ENCODE measurements around the gene DDX5.
"Not testable (repeated sequence)": the region's sequence is repeated elsewhere in the genome, so short reads cannot be mapped to it uniquely, and the experiment has no call there.

Gene DDX5

GRCh38 chr17:64506576-64507412 is 705 bp upstream of the DDX5 start, which contains the start of gene CEP95:
Gene CEP95, plus strand, starts transcription at chr17:64506977. Its CDS starts 121 bp downstream, at chr17:64507098.
- peak; percentile 98 to 99 (median 98) for DNase-seq

GRCh38 chr17:64505340-64506200 is 519 bp downstream of the DDX5 start:
- DNase-seq, result peak; percentile 63 to 83 (median 74)

- no peak for DNase-seq
Measured at GRCh38 chr17:64504769-64505339, 1.2 kb downstream of the DDX5 start.

- no peak for DNase-seq
Measured at GRCh38 chr17:64503821-64504768, 2.0 kb downstream of the DDX5 start.

- DNase-seq, result no peak
Measured at GRCh38 chr17:64503341-64503740, 2.7 kb downstream of the DDX5 start.

- no peak for DNase-seq
Measured at GRCh38 chr17:64502809-64503208, 3.3 kb downstream of the DDX5 start.

- DNase-seq, result no peak
Measured at GRCh38 chr17:64502021-64502420, 4.1 kb downstream of the DDX5 start.

- no peak for DNase-seq
Measured at GRCh38 chr17:64500862-64501765, 5.0 kb downstream of the DDX5 start.

- DNase-seq, result no peak
Measured at GRCh38 chr17:64500487-64500859, 5.6 kb downstream of the DDX5 start.

- no peak for DNase-seq
Measured at GRCh38 chr17:64499805-64500486, 6.1 kb downstream of the DDX5 start.

GRCh38 chr17:64498308-64499203 is 7.5 kb downstream of the DDX5 start:
- DNase-seq, result no peak

GRCh38 chr17:64497565-64498035 is 8.5 kb downstream of the DDX5 start:
- no peak for DNase-seq

- peak; percentile 83 to 94 (median 91) for DNase-seq
Measured at GRCh38 chr17:64496786-64497564, 9.1 kb downstream of the DDX5 start, which contains the start of gene POLG2. Gene POLG2, minus strand, starts transcription at chr17:64497054. Its CDS starts 86 bp downstream, at chr17:64496968.

- no peak for DNase-seq
Measured at GRCh38 chr17:64496348-64496785, 9.7 kb downstream of the DDX5 start.

GRCh38 chr17:64495300-64495699 is 10.8 kb downstream of the DDX5 start:
- not testable (repeated sequence) for DNase-seq

GRCh38 chr17:64494121-64494520 is 12.0 kb downstream of the DDX5 start:
- DNase-seq, result no peak

- DNase-seq, result peak in 1 of 4 experiments; percentile 11
Measured at GRCh38 chr17:64492481-64493109, 13.5 kb downstream of the DDX5 start.

GRCh38 chr17:64491994-64492393 is 14.1 kb downstream of the DDX5 start:
- no peak for DNase-seq
